Caki2 (cell line): ENCODE results near the gene STRIT1. TPM values are rescaled to one million over a fixed set of nuclear protein-coding genes. Genes with fewer than 3 reads are reported as not detected.
"Not testable (repeated sequence)": the region's sequence is repeated elsewhere in the genome, so short reads cannot be mapped to it uniquely, and the experiment has no call there.

ENCODE experiments used
- DNase-seq: peaks from one replicate; pipeline ENCODE4 v3.0.0-alpha.2; 2015; ENCODE audit warnings: low read depth
- in situ Hi-C: cut with HindIII; loops from 2 replicates; pipeline ENCODE4 v1.10.0; 2016; ENCODE audit warnings: low sequenced_read_pairs, low pct_unique_long_range_greater_than_20kb, mixed read lengths
- total RNA-seq: library from RNA; depleted of rRNA; stranded (reverse); fragments of >200 nt; shearing (Covaris generic); gene quantifications from 2 replicates; pipeline ENCODE4 v1.2.3, GENCODE V29; 2014; ENCODE audit warnings: low replicate concordance

The STRIT1 gene
- total RNA-seq, 1 experiment from 2014 or later: not detected

DNA sequence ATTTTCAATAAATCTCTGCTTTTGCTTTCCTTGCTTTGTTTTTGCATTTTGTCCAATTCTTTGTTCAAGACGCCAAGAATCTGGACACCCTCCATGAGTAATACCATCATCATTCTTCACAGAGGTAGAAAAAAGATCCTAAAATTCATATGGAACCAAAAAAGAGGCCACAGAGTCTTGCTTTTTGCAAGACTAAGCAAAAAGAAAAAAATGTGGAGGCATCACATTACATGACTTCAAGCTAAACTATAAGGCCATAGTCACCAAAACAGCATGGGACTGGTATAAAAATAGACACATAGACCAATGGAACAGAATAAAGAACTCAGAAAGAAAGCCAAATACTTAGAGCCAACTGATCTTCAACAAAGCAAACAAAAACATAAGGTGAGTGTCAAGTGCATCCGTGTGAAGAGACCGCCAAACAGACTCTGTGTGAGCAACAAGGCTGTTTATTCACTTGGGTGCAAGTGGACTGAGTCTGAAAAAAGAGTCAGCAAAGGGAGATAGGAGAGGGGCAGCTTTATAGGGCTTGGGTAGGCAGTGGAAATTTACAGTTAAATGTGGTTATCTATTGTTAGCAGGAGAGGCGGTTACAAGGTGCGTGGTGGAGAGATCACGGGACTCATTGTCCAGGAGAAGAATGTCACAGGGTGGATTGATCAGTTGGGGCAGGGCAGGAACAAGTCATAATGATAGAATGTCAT lies 10.9 kb downstream of the STRIT1 start:
- in situ Hi-C loops: no loop called here
- DNase-seq: peak; percentile 17

DNA sequence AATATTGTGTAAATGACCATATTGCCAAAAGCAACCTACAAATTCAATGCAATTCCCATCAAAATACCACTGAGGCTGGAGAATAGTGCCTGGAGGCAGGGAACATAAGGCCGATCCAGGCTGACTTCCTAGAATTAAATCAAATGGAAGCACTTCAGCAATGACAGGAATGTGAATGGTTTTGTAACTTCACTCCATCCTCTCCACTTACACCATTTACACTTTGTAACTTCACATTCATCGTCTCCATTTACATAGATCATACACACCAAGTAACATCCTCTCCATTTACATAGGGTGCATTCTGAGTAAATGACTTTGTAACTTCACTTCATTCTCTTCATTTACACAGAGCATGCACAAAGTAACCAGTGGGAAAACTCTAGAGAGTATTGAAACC lies 11.6 kb downstream of the STRIT1 start:
- DNase-seq: no peak
- in situ Hi-C loops: no loop called here

DNA sequence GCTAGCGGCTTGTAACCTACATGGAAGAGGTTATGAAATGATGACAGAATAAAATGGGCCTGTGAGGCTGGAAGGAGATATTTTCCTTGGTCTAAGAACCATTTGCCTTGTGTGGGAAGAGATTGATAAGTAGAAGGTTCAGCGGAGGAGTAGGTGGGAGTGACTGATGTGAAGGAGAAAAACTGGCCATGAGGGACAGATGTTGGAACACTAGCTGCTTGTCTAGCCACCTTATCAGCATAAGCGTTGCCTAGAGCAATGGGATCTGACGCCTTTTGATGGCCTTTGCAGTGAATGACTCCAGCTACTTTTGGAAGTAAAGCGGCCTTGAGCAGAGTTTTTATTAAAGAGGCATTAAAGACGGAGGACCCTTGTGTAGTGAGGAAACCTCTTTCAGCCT lies 17.4 kb downstream of the STRIT1 start:
- DNase-seq, in situ Hi-C loops: not testable (repeated sequence)

DNA sequence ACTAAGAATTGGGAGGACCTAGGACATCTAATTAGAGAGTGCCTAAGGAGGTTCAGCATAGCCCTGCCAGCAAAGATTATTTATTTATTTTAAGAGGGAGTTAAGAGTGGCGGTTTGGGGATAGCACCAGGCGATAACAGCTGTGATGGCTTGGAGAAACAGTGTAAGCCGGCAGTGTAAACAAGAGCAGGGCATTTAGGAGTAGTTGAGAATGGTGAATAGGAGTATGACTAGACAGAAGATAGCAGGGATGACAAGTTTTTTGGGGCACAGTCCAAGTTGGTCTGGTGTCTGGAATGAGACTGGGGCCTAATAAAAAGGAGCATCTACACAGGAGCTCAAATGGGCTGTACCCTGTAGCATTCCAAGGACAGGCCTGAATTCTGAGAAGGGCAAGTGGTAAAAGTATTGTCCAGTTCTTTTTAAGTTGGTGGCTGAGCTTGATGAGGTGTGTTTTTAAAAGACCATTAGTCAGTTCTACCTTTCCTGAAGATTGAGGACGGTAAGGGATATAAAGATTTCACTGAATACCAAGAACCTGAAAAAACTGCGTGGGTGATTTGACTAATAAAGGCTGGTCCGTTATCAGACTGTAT lies 18.2 kb downstream of the STRIT1 start:
- DNase-seq, in situ Hi-C loops: not testable (repeated sequence)

DNA sequence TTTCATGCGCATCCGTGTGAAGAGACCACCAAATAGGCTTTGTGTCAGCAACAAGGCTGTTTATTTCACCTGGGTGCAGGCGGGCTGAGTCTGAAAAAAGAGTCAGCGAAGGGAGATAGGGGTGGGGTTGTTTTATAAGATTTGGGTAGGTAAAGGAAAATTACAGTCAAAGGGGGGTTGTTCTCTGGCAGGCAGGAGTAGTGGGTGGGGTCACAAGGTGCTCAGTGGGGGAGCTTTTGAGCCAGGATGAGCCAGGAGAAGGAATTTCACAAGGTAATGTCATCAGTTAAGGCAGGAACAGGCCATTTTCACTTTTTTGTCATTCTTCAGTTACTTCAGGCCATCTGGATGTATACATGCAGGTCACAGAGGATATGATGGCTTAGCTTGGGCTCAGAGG lies 19.0 kb downstream of the STRIT1 start:
- in situ Hi-C loops: not testable (repeated sequence)

DNA sequence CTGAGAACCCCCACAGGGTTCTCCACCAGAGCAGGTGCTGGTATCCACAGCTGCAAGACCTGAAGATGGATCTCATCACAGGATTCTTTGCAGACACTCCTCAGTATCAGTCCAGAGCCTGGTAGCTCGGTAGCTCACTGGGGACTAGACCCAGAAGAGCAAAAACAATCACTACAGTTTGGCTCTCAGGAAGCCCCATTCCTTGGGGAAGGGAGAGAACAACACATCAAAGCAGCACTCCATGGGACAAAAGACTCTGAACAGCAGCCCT lies 22.2 kb downstream of the STRIT1 start:
- in situ Hi-C loops: no loop called here
- no peak for DNase-seq

More for the DNA sequence above, 19.0 kb downstream of the STRIT1 start:
- not testable (repeated sequence) for DNase-seq

DNA sequence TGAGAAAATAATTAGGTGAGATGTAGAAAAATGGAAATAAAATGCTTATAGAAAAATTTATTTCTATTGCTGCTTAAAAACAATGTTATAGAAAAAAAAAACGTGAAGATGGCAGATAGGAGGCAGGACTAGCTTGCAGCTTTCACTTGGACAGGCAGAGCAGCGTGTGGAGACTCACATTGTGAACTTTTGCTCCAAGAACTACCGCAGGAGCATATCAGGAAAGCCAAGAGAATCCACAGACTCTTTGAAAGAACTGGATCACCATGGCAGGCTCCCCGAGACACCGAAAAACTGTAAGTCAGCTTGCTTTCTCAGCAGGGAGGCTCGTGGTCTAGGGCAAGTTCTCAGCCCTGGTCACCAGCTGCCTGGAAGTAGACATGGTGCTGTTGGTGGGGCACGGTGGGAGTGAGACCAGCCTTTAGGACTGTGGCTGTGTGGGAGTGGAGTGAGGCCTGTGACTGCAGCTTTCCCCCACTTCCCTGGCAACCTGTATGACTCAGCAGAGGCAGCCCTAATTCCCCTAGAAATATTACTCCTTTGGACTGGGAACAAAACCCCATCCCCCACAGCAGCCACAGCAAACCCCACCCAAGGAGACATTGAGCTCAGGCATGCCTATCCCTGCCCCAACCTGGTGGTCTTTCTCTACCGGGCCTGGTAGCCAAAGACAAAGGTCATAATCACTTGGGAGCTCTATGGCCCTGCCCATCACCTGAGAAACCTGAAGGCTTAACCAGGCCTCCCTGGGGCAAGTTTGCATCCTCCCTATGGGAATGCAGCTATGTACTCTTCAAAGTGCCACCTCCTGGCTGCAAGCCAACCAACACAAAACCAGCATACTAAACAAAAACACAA lies 22.8 kb downstream of the STRIT1 start:
- no peak for DNase-seq
- in situ Hi-C loops: no loop called here

DNA sequence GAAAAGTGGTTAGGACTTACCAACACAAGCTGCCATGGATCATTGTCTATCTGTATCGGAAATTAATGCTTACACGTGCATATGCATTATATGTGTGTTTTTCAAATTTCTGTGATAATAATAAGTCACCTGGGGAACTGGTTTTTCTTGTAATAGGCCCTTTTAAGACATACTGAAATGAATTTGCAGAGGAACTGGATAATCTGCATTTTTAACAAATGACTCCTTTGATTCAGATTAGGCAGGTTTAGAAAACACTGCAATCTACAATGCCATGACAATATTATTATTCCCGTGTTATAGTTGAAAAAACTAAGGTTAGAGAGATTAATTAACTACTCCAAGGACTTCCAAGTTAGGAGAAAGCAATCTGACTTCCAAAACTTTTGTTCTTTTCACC lies 23.4 kb downstream of the STRIT1 start:
- no peak for DNase-seq
- in situ Hi-C loops: no loop called here

DNA sequence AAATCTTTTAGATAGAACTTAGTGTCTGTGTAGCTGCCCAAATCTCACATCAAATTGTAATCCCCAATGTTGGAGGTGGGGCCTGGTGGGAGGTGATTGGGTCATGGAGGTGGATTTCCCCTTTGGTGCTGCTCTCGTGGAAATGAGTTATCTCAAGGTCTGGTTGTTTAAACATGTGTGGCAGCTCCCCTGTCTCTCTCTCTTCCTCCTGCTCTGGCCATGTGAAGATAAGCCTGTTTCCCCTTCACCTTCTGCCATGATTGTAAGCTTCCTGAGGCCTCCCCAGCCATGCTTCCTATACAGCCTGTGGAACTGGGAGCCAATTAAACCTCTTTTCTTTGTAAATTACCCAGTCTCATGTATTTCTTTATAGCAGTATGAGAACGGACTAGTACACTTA lies 30.6 kb downstream of the STRIT1 start:
- in situ Hi-C loops, DNase-seq: not testable (repeated sequence)

DNA sequence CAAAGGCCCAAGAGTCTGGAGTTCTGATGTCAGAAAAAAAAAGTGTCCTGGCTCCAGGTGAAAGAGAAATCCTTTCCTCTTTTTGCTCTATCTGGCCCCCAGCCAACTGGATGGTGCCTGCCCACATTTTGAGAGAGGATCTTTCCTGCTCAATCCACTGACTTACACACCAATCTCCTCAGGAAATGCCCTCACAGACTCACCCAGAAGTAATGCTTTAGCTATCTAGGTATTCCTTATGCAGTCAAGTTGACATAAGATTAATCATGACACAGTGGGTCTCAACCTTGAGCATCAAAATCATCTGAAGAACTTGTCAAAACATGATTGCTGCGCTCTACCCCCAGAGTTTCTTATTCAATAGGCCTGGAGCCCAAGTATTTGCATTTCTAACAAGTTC lies 31.2 kb downstream of the STRIT1 start:
- in situ Hi-C loops: no loop called here
- DNase-seq: no peak

DNA sequence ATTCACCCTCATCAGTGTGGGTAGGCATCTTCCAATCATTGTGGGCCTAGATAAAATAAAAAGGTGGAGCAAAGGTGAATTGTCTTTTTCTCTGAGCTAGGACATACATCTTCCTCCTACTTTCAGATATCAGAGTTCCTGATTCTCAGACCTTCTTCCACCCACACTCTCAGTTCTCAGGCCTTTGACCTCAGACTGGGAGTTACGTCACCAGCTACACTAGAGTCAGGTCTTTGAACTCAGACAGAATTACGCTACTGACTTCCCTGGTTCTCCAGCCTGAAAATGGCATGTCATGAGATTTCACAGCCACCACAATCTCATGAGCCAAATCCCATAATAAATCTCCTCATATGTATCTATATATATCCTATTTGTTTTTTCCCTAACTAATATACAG lies 39.0 kb downstream of the STRIT1 start:
- no peak for DNase-seq
- in situ Hi-C loops: no loop called here

DNA sequence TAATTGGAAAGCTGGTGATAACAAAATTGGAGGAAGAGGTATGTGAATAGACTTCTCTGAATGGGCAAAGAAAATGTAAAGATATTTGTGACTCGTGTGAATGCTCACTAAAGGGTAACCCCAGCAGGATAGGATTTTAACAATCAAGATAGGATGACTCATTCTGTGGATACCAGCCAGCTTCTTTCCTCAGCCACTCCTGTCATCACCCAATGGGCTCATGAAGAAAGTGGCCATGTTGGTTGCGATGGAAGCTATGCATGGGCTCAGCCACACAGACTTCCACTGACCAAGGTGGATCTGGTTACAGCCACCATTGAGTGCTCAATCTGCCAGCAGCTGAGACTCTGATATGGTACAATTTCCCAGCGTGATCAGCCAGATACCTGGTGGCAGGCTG lies 40.9 kb downstream of the STRIT1 start:
- peak; percentile 34 for DNase-seq
- in situ Hi-C loops: no loop called here

DNA sequence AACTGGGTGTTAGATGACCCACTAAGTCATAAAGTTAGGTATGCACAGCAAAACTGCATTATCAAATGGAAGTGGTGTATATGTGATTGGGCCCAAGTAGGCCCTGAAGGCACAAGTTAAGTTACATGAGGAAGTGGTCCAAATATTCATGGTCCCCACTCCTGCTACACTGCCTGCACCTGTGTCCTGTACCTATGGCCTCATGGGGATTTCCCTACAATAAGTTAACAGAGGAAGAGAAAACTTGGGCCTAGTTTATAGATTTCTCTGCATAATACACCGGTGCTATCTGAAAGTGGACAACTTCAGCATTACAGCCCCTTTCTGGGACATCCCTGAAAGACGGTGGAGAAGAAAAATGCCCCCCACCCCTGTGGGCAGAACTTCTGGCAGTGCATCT lies 41.5 kb downstream of the STRIT1 start:
- no peak for DNase-seq
- in situ Hi-C loops: no loop called here

DNA sequence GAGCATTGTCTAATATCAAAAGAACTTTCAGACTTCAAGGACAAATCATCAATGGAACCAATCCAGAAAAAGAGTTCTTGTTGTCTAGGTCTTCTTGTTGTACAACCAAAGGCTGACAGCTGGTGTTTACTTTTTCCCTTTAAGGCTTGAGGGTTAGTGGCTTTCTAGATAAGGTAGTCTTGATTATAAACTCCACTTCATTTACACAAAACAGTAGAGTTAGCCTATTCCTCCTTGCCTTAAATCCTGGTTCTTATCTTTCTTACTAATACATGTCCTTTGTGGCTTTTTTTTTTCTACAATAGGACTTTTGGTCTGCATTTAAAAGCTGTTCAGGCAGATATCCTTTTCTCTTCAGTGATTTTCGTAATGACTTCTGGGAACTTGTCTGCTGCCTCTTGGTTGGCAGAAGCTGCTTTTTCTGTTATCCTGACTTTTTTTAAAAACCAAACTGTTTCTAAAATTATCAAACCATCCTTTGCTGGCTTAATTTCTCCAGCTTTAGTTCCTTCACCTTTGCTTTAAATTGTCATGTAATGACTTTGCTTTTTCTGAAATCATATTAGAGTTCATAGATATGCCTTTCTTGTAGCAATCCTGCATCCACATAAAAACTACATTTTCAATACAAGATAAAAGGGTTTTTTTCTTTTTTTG lies 44.8 kb downstream of the STRIT1 start:
- in situ Hi-C loops: no loop called here
- no peak for DNase-seq

DNA sequence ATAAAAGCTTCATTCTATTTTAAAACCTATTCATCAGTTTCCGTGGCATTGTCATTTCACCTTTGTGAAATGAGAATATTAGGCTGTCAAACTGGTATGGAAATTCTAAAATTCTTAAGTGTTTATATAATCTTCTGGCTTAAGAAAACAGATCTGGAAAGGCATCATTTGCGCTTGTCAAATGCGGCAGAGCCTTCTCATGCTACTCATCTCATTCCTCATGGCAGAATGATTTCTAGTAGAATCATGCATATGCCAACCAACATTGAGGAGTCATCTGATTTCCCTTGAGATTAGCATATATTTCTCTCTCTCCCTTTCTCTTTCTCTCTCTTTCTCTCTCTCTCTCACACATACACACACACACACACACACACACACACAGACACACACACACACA lies 48.8 kb downstream of the STRIT1 start:
- in situ Hi-C loops: no loop called here
- DNase-seq: no peak

DNA sequence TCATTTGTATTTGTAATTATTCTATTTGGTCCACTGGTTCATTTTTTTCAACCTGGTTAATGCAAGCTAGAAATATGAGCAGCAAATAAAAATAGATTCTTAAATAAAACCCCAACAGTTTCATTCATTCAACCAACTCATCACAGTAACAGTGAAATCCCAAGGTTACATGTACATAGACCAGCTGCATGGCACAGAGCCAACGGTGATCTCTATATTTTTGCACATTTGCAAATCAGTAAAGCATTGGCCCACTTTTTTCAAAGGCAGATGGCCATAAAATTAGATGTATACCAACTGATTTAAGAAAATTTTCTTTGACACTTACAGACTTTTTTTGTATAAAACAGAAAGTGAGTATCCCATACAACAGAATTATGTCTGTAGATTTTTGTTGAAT lies 49.3 kb downstream of the STRIT1 start:
- DNase-seq: no peak
- in situ Hi-C loops: no loop called here

DNA sequence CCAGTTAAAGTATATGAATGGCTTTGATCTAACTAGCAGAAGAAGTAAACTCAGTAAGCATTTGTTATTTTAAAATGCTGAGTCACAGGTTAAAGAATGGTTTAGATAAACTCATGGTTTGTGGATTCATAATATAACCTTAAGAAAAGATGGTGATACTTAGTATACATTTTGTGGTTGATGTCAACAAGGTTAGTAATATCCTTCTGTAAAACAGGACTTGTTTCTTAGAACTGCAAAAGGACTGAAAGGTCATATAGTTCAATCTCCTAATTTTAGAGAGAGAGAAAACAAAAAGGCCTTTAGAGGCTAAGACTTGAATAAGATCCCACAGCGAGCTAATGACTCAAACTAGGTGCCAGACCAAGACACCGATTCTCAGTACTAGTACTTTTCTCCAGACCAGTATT lies 50.0 kb downstream of the STRIT1 start:
- peak; percentile 14 for DNase-seq
- in situ Hi-C loops: no loop called here

DNA sequence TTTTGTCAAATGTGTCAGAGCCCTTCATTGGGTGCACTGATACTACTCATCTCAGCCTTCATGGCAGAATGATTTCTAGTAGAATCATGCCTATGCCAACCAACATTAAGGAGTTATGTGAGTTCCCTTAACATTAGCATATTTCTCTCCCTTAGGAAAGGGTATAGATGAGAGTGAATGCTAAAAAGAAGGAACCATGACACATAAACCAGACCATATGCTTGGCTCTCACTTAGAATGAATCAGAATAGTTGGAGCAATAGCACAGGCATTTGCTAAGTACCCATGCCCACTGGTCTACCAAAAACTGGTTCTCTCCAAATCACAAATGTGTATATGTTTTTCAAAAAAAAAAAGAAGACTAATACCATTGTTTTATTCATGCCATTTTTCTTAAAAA lies 51.1 kb downstream of the STRIT1 start:
- in situ Hi-C loops: no loop called here
- DNase-seq: no peak

DNA sequence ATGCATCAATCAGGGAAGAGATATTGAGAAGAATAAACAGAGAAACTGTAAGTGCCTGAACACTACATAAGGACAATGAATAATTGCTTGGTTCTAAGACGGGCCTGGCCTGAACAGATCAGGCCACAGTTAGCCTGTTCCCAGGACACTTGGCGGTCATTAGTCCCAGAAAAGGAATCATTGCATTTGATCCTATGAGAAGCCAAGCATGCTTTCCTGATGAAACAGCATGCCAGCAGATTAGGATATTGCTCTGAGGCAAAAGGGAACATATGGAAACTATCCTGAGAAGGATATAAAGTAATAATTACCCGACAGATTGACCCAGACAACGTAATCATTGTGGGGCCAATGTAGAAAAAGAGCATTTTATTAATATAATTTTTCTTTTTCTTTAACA lies 51.9 kb downstream of the STRIT1 start:
- DNase-seq: no peak
- in situ Hi-C loops: no loop called here
